Endothelial cell of umbilical vein (primary cell): ENCODE measurements around the gene PNPLA1. TPM values are rescaled to one million over a fixed set of nuclear protein-coding genes. Genes with fewer than 3 reads are reported as not detected.

ENCODE experiments used
- BruUV-seq: library from RNA; stranded (reverse); fragments of 400-500 nt; replicated peaks from 2 replicates; lab custom pipeline; 2021; lab: Mats Ljungman, UMichigan
- CTCF ChIA-PET: fragments of 300-600, 350-600 bp; sonication (Branson Sonifier 250); formaldehyde crosslinking; loops from one replicate; lab custom pipeline; 2021; ENCODE audit warnings: antibody characterized with exemption, inconsistent platforms; lab: Charles Lee
- POLR2A ChIA-PET: fragments of 300-600, 350-600 bp; sonication (Branson Sonifier 250); formaldehyde crosslinking; loops from one replicate; lab custom pipeline; 2021; ENCODE audit warnings: antibody characterized with exemption, inconsistent platforms; lab: Charles Lee
- DNase-seq: peaks from one replicate; pipeline ENCODE4 v3.0.0-alpha.2; 2011; ENCODE audit warnings: low read depth, low spot score
- FAIRE-seq: peaks from 2 replicates; lab custom pipeline; 2011; peaks lifted over from hg19 to GRCh38; lab: Jason Lieb, UNC
- H2AFZ ChIP-seq: 2 replicates; pipeline ENCODE4 v1.6.0; 2012; ENCODE audit warnings: low read depth, low read length, control low read depth, inconsistent platforms
- H3K27ac ChIP-seq: 2 replicates; pipeline ENCODE4 v1.5.1; 2011; ENCODE audit warnings: low read depth, mild to moderate bottlenecking, control low read depth, low read length, moderate library complexity; ENCODE audit not compliant: insufficient read depth
- H3K27me3 ChIP-seq, 2 experiments: 2 replicates each; pipeline versions ENCODE4 v1.6.0 to v1.6.1; 2011; ENCODE audit warnings: low read length in 2 of 2, mixed read lengths in 1 of 2; ENCODE audit not compliant: control insufficient read depth in 2 of 2, insufficient read depth in 2 of 2
- H3K36me3 ChIP-seq, 2 experiments: 2 replicates in 1 of 2; 3 replicates in 1 of 2; pipeline ENCODE4 v1.5.1; 2011; ENCODE audit warnings: low read length in 2 of 2, mild to moderate bottlenecking in 1 of 2, moderate library complexity in 1 of 2; ENCODE audit not compliant: control insufficient read depth in 2 of 2, insufficient read depth in 2 of 2; ENCODE audit errors: extremely low read depth in 1 of 2
- H3K4me1 ChIP-seq: 3 replicates; pipeline ENCODE4 v1.5.1; 2011; ENCODE audit warnings: mild to moderate bottlenecking, low read length; ENCODE audit not compliant: control insufficient read depth, insufficient read depth; ENCODE audit errors: extremely low read depth
- H3K4me2 ChIP-seq: 2 replicates; pipeline ENCODE4 v1.6.1; 2011; ENCODE audit warnings: low read length, control low read depth, mixed read lengths; ENCODE audit not compliant: insufficient read depth
- H3K4me3 ChIP-seq, 3 experiments: fragments of 200-600 bp in 1 of 3; sonication (generic), shearing (Covaris generic) in 1 of 3; replicated peaks in 1 of 3; 2 replicates each; pipeline ENCODE4 v1.5.1; 2011 to 2016; ENCODE audit warnings: control low read depth in 3 of 3, low read length in 3 of 3, mild to moderate bottlenecking in 2 of 3, inconsistent platforms in 1 of 3, low read depth in 1 of 3, moderate library complexity in 1 of 3; ENCODE audit not compliant: insufficient read depth in 1 of 3
- H3K79me2 ChIP-seq: 2 replicates; pipeline ENCODE4 v1.6.0; 2012; ENCODE audit warnings: low read length, inconsistent platforms; ENCODE audit not compliant: control insufficient read depth, insufficient read depth
- H3K9ac ChIP-seq: replicated peaks from 2 replicates; pipeline ENCODE3; 2011; ENCODE audit warnings: low read length, control low read depth; ENCODE audit not compliant: insufficient read depth; ENCODE audit errors: extremely low read depth
- H3K9me1 ChIP-seq: replicated peaks from 3 replicates; pipeline ENCODE4 v1.6.0; 2011; ENCODE audit warnings: mild to moderate bottlenecking, low read length; ENCODE audit not compliant: control insufficient read depth, insufficient read depth; ENCODE audit errors: extremely low read depth
- H3K9me3 ChIP-seq: replicated peaks from 2 replicates; pipeline ENCODE4 v1.5.1; 2012; ENCODE audit warnings: low read length, inconsistent platforms; ENCODE audit not compliant: control insufficient read depth, insufficient read depth
- H4K20me1 ChIP-seq: replicated peaks from 2 replicates; pipeline ENCODE3; 2011; ENCODE audit warnings: mild to moderate bottlenecking, low read length; ENCODE audit not compliant: control insufficient read depth, insufficient read depth; ENCODE audit errors: extremely low read depth
- EZH2 ChIP-seq: IDR thresholded peaks from 2 replicates; pipeline ENCODE4 v1.6.1; 2012; ENCODE audit warnings: borderline replicate concordance, low read depth, mild to moderate bottlenecking, moderate library complexity, low read length, inconsistent platforms; ENCODE audit not compliant: severe bottlenecking
- FOS ChIP-seq: IDR thresholded peaks from 2 replicates; pipeline ENCODE4 v1.6.1; 2011; ENCODE audit warnings: mild to moderate bottlenecking, low read length, moderate library complexity, borderline replicate concordance; ENCODE audit not compliant: insufficient read depth
- GATA2 ChIP-seq: IDR thresholded peaks from 2 replicates; pipeline ENCODE4 v1.7.0; 2011; ENCODE audit warnings: low read depth, mild to moderate bottlenecking, moderate library complexity, mixed read lengths, low read length; ENCODE audit not compliant: insufficient read length, insufficient read depth
- JUN ChIP-seq: IDR thresholded peaks from 2 replicates; pipeline ENCODE4 v1.6.1; 2011; ENCODE audit warnings: borderline replicate concordance, low read depth; ENCODE audit not compliant: insufficient read length, insufficient read depth
- MYC ChIP-seq: IDR thresholded peaks from one replicate; pipeline ENCODE4 v1.6.1; 2011; ENCODE audit warnings: mild to moderate bottlenecking, low read depth, low read length
- POLR2A ChIP-seq: IDR thresholded peaks from 2 replicates; pipeline ENCODE4 v1.6.1; 2012; ENCODE audit warnings: low read depth, mild to moderate bottlenecking, control low read depth, low read length
- POLR2AphosphoS5 ChIP-seq: IDR thresholded peaks from 2 replicates; pipeline ENCODE4 v1.6.1; 2012; ENCODE audit warnings: low read depth, mild to moderate bottlenecking, control low read depth, low read length, moderate library complexity; ENCODE audit not compliant: insufficient read depth
- dilution Hi-C: fragments of 300-500 bp; cut with MboI; formaldehyde crosslinking; loops from one replicate; pipeline ENCODE4 v1.15.0; 2019; ENCODE audit warnings: low sequenced_read_pairs; ENCODE audit not compliant: extremely low pct_ligation_motif_present
- intact Hi-C: fragments of 100-400 bp; cut with micrococcal nuclease; formaldehyde crosslinking; loops from one replicate; pipeline ENCODE4 v1.10.0; 2022
- polyA plus RNA-seq, 4 experiments: library from polyadenylated mRNA; depleted of rRNA in 3 of 4; stranded (reverse) in 3 of 4; unstranded in 1 of 4; fragments of >200 nt; gene quantifications; 2 replicates each; pipeline versions ENCODE4 v1.2.1 to v1.2.3, GENCODE V29; 2011 to 2012; ENCODE audit warnings: missing spikeins in 1 of 4
- total RNA-seq: library from RNA; stranded (reverse); gene quantifications from 2 replicates; pipeline ENCODE4 v1.2.3, GENCODE V29; 2021
- TF ChIP-seq, protein P1 (sequence below): IDR thresholded peaks from 2 replicates; pipeline ENCODE4 v1.6.1; 2011; ENCODE audit not compliant: insufficient read depth, insufficient read length
- TF ChIP-seq, protein P2 (sequence below), 2 donors: IDR thresholded peaks; 1 replicate in 1 of 2; 2 replicates in 1 of 2; pipeline ENCODE4 v1.5.1; 2011; ENCODE audit warnings: low read length in 2 of 2, mild to moderate bottlenecking in 2 of 2, moderate library complexity in 2 of 2, control low read depth in 1 of 2, inconsistent platforms in 1 of 2, low read depth in 1 of 2; ENCODE audit not compliant: insufficient read depth in 1 of 2; ENCODE audit errors: extremely low read depth in 1 of 2

The PNPLA1 gene
- total and polyA plus RNA-seq, 2 donors (not counting 3 experiments of a cell fraction or from before 2014, with no cell fraction given), result not detected

DNA sequence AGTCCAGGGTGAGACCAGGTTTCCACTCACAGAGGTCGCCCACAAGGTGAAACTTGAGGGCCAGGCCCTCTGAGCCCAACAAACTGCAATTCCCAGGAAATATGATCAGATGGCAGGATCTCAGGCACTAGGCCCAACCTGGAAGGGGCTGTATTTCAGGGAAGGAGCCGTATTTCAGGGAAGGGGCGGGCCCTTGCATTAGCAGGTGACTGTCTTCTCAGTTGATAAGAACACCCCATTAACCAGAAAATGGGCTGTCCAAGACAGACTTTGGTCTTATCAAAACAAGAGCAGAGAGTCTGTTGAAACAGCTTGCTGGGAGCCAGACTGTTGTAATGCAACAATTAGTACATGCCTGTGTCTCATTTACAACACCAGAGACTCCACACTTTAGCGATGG lies 77.8 kb downstream of the PNPLA1 start:
- ChIA-PET CTCF (interaction anchor here (1.0 to 13.2 kb wide), 3 partner anchors 12 to 20 kb away, joined by 3 to 373 read pairs (median 4); no protein-coding TSS in a partner anchor), POLR2A (no interaction called here)
- Histone ChIP-seq H3K9me1 (no peaks in the 10 kb centered on the region), H3K4me3 (no peak overlapping the region), H2AFZ (no peak overlapping the region), H3K27me3 (peaks cover 4 to 23% of the 10 kb centered on the region in 2 experiments), H3K36me3 (no peaks in the 10 kb centered on the region), H3K9me3 (no peaks in the 10 kb centered on the region), H3K27ac (no peak overlapping the region), H3K4me2 (no peak overlapping the region), H3K79me2 (no peaks in the 10 kb centered on the region), H3K4me1 (peaks cover 31% of the 10 kb centered on the region), H4K20me1 (no peaks in the 10 kb centered on the region), H3K9ac (no peak overlapping the region)
- TF ChIP-seq JUN (no peak), POLR2A (no peak), GATA2 (no peak), POLR2AphosphoS5 (no peak), FOS (no peak), EZH2 (no peak), MYC (no peak)
- TF ChIP-seq, protein P1, sequence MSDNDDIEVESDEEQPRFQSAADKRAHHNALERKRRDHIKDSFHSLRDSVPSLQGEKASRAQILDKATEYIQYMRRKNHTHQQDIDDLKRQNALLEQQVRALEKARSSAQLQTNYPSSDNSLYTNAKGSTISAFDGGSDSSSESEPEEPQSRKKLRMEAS, result no peak
- TF ChIP-seq, protein P2, sequence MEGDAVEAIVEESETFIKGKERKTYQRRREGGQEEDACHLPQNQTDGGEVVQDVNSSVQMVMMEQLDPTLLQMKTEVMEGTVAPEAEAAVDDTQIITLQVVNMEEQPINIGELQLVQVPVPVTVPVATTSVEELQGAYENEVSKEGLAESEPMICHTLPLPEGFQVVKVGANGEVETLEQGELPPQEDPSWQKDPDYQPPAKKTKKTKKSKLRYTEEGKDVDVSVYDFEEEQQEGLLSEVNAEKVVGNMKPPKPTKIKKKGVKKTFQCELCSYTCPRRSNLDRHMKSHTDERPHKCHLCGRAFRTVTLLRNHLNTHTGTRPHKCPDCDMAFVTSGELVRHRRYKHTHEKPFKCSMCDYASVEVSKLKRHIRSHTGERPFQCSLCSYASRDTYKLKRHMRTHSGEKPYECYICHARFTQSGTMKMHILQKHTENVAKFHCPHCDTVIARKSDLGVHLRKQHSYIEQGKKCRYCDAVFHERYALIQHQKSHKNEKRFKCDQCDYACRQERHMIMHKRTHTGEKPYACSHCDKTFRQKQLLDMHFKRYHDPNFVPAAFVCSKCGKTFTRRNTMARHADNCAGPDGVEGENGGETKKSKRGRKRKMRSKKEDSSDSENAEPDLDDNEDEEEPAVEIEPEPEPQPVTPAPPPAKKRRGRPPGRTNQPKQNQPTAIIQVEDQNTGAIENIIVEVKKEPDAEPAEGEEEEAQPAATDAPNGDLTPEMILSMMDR (IDR thresholded peaks at IDR 0.05; ENCODE audit: extremely low read depth in 1 of 2, insufficient read depth in 1 of 2, low read depth in 1 of 2, low read length in 2 of 2), result no peak
- dilution Hi-C loops, result no loop called here
- no TSS peak for BruUV-seq
- DNase-seq (no peak), FAIRE-seq (no peak)
- intact Hi-C loops, result no loop called here
